CD14-positive monocyte (primary cell): ENCODE data around the gene TDRD9. TPM values are rescaled to one million over a fixed set of nuclear protein-coding genes. Genes with fewer than 3 reads are reported as not detected.

Experiments
- DNase-seq, 3 donors: peaks; one replicate each; pipeline ENCODE4 v3.0.0-alpha.2; 2011 to 2022
- H2AFZ ChIP-seq: 2 replicates; pipeline ENCODE4 v1.6.0; 2012; ENCODE audit warnings: mild to moderate bottlenecking, low read depth, low read length, inconsistent platforms; ENCODE audit not compliant: insufficient read depth, poor library complexity, severe bottlenecking
- H3K27ac ChIP-seq, 2 donors: 1 replicate in 1 of 2; 2 replicates in 1 of 2; pipeline ENCODE4 v1.5.1; 2012 to 2013; ENCODE audit warnings: low read length in 2 of 2, control low read depth in 1 of 2, inconsistent platforms in 1 of 2, low read depth in 1 of 2, mild to moderate bottlenecking in 1 of 2
- H3K27me3 ChIP-seq, 2 donors: one replicate each; pipeline versions ENCODE4 v1.6.0 to v1.6.1; 2011 to 2013; ENCODE audit warnings: low read length in 2 of 2; ENCODE audit not compliant: control insufficient read depth in 2 of 2, insufficient read depth in 2 of 2
- H3K36me3 ChIP-seq, 2 donors: replicated peaks in 1 of 2; 1 replicate in 1 of 2; 2 replicates in 1 of 2; pipeline versions ENCODE4 v1.5.1 to v1.6.1; 2012 to 2013; ENCODE audit warnings: low read length in 2 of 2, control low read depth in 1 of 2, inconsistent platforms in 1 of 2, mild to moderate bottlenecking in 1 of 2; ENCODE audit not compliant: insufficient read depth in 2 of 2, control insufficient read depth in 1 of 2
- H3K4me1 ChIP-seq, 2 donors: 1 replicate in 1 of 2; 2 replicates in 1 of 2; pipeline versions ENCODE4 v1.5.1 to v1.6.1; 2012 to 2013; ENCODE audit warnings: low read length in 2 of 2, control low read depth in 1 of 2, inconsistent platforms in 1 of 2, mild to moderate bottlenecking in 1 of 2, moderate library complexity in 1 of 2; ENCODE audit not compliant: insufficient read depth in 2 of 2, control insufficient read depth in 1 of 2
- H3K4me2 ChIP-seq: replicated peaks from 2 replicates; pipeline ENCODE3; 2012; ENCODE audit warnings: low read length, moderate library complexity, mild to moderate bottlenecking; ENCODE audit not compliant: poor library complexity, severe bottlenecking; ENCODE audit errors: extremely low read depth
- H3K4me3 ChIP-seq, 3 experiments: fragments of 200-600 bp in 1 of 3; sonication (generic) in 1 of 3; replicated peaks in 1 of 3; 1 replicate in 2 of 3; 2 replicates in 1 of 3; pipeline ENCODE4 v1.5.1; 2011 to 2013; ENCODE audit warnings: low read length in 3 of 3, mild to moderate bottlenecking in 3 of 3, control low read depth in 2 of 3, low read depth in 2 of 3, inconsistent platforms in 1 of 3, moderate library complexity in 1 of 3
- H3K79me2 ChIP-seq: 2 replicates; pipeline ENCODE4 v1.6.0; 2012; ENCODE audit warnings: mild to moderate bottlenecking, control low read depth, inconsistent platforms, low read length, moderate library complexity; ENCODE audit not compliant: insufficient read depth
- H3K9ac ChIP-seq: 2 replicates; pipeline ENCODE4 v1.6.0; 2017; ENCODE audit warnings: low read length, mild to moderate bottlenecking; ENCODE audit not compliant: insufficient read depth, poor library complexity, severe bottlenecking
- H3K9me3 ChIP-seq, 2 donors: replicated peaks in 1 of 2; 1 replicate in 1 of 2; 2 replicates in 1 of 2; pipeline versions ENCODE4 v1.5.1 to v1.6.1; 2012 to 2013; ENCODE audit warnings: low read length in 2 of 2, control low read depth in 1 of 2; ENCODE audit not compliant: control insufficient read depth in 1 of 2, insufficient read depth in 1 of 2
- H4K20me1 ChIP-seq: 2 replicates; pipeline ENCODE4 v1.6.0; 2012; ENCODE audit warnings: mild to moderate bottlenecking, low read length, control low read depth, moderate library complexity; ENCODE audit not compliant: insufficient read depth
- H3K27ac Mint-ChIP-seq, 7 donors: one replicate each; pipeline ENCODE4 v1.8.0; 2020; ENCODE audit warnings: mild to moderate bottlenecking in 7 of 7, mixed read lengths in 7 of 7, moderate library complexity in 6 of 7, inconsistent platforms in 2 of 7
- H3K27me3 Mint-ChIP-seq, 3 donors: one replicate each; pipeline ENCODE4 v1.8.0; 2021 to 2022; ENCODE audit warnings: low read depth in 3 of 3, mild to moderate bottlenecking in 3 of 3, mixed read lengths in 3 of 3, moderate library complexity in 3 of 3, inconsistent platforms in 1 of 3
- H3K36me3 Mint-ChIP-seq, 2 donors: one replicate each; pipeline ENCODE4 v1.8.0; 2020; ENCODE audit warnings: mixed read lengths in 2 of 2, inconsistent platforms in 1 of 2, mild to moderate bottlenecking in 1 of 2
- H3K4me1 Mint-ChIP-seq: one replicate; pipeline ENCODE4 v1.8.0; 2020; ENCODE audit warnings: mild to moderate bottlenecking, mixed read lengths
- H3K4me3 Mint-ChIP-seq, 2 donors: one replicate each; pipeline ENCODE4 v1.8.0; 2020; ENCODE audit warnings: mild to moderate bottlenecking in 2 of 2, mixed read lengths in 2 of 2, moderate library complexity in 1 of 2
- H3K9me3 Mint-ChIP-seq, 7 donors: one replicate each; pipeline ENCODE4 v1.8.0; 2020 to 2022; ENCODE audit warnings: mixed read lengths in 7 of 7, mild to moderate bottlenecking in 6 of 7, moderate library complexity in 6 of 7, inconsistent platforms in 2 of 7
- CTCF ChIP-seq: fragments of 200-600 bp; IDR thresholded peaks from one replicate; pipeline ENCODE4 v1.8.0; 2022; ENCODE audit warnings: antibody characterized with exemption, mild to moderate bottlenecking
- WGBS: methylation state at CpG from one replicate; pipeline ENCODE4 v1.1.5; 2013; ENCODE audit warnings: missing lambda C conversion rate; ENCODE audit not compliant: insufficient coverage; 5-methylcytosine and 5-hydroxymethylcytosine counted together
- intact Hi-C, 2 donors: fragments of 100-400 bp; cut with micrococcal nuclease; formaldehyde crosslinking; loops; one replicate each; pipeline versions ENCODE4 v1.15.0 to v1.15.1; 2023
- polyA plus RNA-seq, 3 donors: library from polyadenylated mRNA; depleted of rRNA in 1 of 3; unstranded in 2 of 3; stranded (reverse) in 1 of 3; fragments of 300-500 nt in 2 of 3; fragments of >200 nt in 1 of 3; fragmentation: Illumina TruSeq in 2 of 3; gene quantifications; 1 replicate in 2 of 3; 2 replicates in 1 of 3; pipeline ENCODE4 v1.2.3, GENCODE V29; 2012 to 2021

The TDRD9 gene
- polyA plus RNA-seq, 3 donors, result 7.6 to 12.1 (median 11.8) TPM

GRCh38 chr14:103884854-103885253, 43.4 kb upstream of the TDRD9 start:
- Mint-ChIP-seq H3K9me3 (no peaks in the 10 kb centered on the region), H3K27ac (no peak overlapping the region), H3K4me1 (peaks cover 12% of the 10 kb centered on the region), H3K36me3 (no peaks in the 10 kb centered on the region), H3K27me3 (peaks cover 14 to 27% (median 24%) of the 10 kb centered on the region in 3 donors), H3K4me3 (no peak overlapping the region)
- Histone ChIP-seq H2AFZ (no peak overlapping the region), H3K4me1 (peaks cover 9 to 11% of the 10 kb centered on the region in 2 donors), H3K36me3 (no peaks in the 10 kb centered on the region), H4K20me1 (no peaks in the 10 kb centered on the region), H3K9me3 (no peaks in the 10 kb centered on the region), H3K9ac (no peak overlapping the region), H3K79me2 (no peaks in the 10 kb centered on the region), H3K4me3 (no peak overlapping the region), H3K4me2 (no peak overlapping the region), H3K27ac (no peak overlapping the region), H3K27me3 (peaks cover 0 to 17% of the 10 kb centered on the region in 2 donors)
- no peak for TF ChIP-seq CTCF
- WGBS, result 93% methylated on average over 9 of the region's 9 CpGs
- DNase-seq, result no peak
- intact Hi-C loops, result no loop called here

DNA sequence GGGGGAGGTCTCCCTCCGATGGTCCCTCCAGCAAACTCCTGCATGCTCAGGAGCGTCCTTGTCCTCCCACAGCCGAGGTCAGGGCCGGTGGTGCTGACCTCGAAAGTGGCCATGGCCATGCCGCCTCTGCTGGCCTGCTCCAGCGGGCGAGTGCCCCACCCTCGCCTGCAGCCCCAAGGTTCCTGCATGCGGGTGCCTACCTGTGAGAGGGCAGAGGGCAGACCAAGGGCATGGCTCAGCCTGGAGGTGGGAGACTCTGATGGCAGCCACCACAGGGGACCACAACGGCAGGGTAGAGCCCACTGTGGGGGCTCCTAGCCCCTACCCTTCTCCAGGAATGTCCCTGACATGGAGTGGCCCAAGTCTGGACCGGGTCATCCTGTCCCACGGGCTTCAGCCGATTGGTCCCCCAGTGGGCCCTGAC, 42.7 kb upstream of the TDRD9 start:
- no peaks in the 10 kb centered on the region for H3K36me3 ChIP-seq
- H3K27ac ChIP-seq, result no peak overlapping the region
- H3K9me3 ChIP-seq, result no peaks in the 10 kb centered on the region
- H3K4me2 ChIP-seq, result no peak overlapping the region
- WGBS, result 96% methylated on average over 10 of the region's 14 CpGs
- H3K4me1 ChIP-seq, result peaks cover 3 to 4% of the 10 kb centered on the region in 2 donors
- DNase-seq, result no peak
- Mint-ChIP-seq H3K27ac (no peak overlapping the region), H3K9me3 (no peaks in the 10 kb centered on the region), H3K27me3 (peaks cover 13 to 20% (median 19%) of the 10 kb centered on the region in 3 donors), H3K4me3 (no peak overlapping the region), H3K4me1 (peaks cover 6% of the 10 kb centered on the region), H3K36me3 (no peaks in the 10 kb centered on the region)
- no peak for TF ChIP-seq CTCF
- no peak overlapping the region for H2AFZ ChIP-seq
- H4K20me1 ChIP-seq, result no peaks in the 10 kb centered on the region
- no peak overlapping the region for H3K9ac ChIP-seq
- no peak overlapping the region for H3K4me3 ChIP-seq
- peaks cover 0 to 11% of the 10 kb centered on the region in 2 donors for H3K27me3 ChIP-seq
- no peaks in the 10 kb centered on the region for H3K79me2 ChIP-seq
- intact Hi-C loops, result no loop called here
